ENCODE results near the gene XRRA1.
"Not testable (repeated sequence)": the region's sequence is repeated elsewhere in the genome, so short reads cannot be mapped to it uniquely, and the experiment has no call there.

XRRA1 gene

GRCh38 chr11:74896311-74896710 is 52.6 kb downstream of the XRRA1 start:
- H3K4me3 ChIP-seq, result no peak overlapping the region
- TF ChIP-seq CTCF (IDR thresholded peaks at IDR 0.05), result no peak
- no peak for DNase-seq (ENCODE audit: low spot score)
- no peak overlapping the region for H3K27ac ChIP-seq

- no peak for DNase-seq (ENCODE audit: low spot score)
- H3K4me3 ChIP-seq, result no peak overlapping the region
- TF ChIP-seq CTCF (IDR thresholded peaks at IDR 0.05), result no peak
- no peak overlapping the region for H3K27ac ChIP-seq
Measured at GRCh38 chr11:74895340-74896116, 53.4 kb downstream of the XRRA1 start.

- not testable (repeated sequence) for H3K27ac ChIP-seq; DNase-seq (ENCODE audit: low spot score); H3K4me3 ChIP-seq
Measured at GRCh38 chr11:74893015-74893414, 55.9 kb downstream of the XRRA1 start.

GRCh38 chr11:74877132-74877531 is 71.8 kb downstream of the XRRA1 start:
- no peak overlapping the region for H3K4me3 ChIP-seq
- TF ChIP-seq CTCF (IDR thresholded peaks at IDR 0.05), result no peak
- DNase-seq (ENCODE audit: low spot score), result no peak
- H3K27ac ChIP-seq, result no peak overlapping the region

GRCh38 chr11:74871037-74871436 is 77.9 kb downstream of the XRRA1 start:
- DNase-seq (ENCODE audit: low spot score), result no peak
- H3K4me3 ChIP-seq, result no peak overlapping the region
- no peak for TF ChIP-seq CTCF (IDR thresholded peaks at IDR 0.05)
- no peak overlapping the region for H3K27ac ChIP-seq

- no peak for TF ChIP-seq CTCF (IDR thresholded peaks at IDR 0.05)
- no peak overlapping the region for H3K4me3 ChIP-seq
- no peak for DNase-seq (ENCODE audit: low spot score)
- no peak overlapping the region for H3K27ac ChIP-seq
Measured at GRCh38 chr11:74870485-74870884, 78.4 kb downstream of the XRRA1 start.

- DNase-seq (ENCODE audit: low spot score), result no peak
- Histone ChIP-seq H3K4me3 (no peak overlapping the region), H3K27ac (no peak overlapping the region)
- no peak for TF ChIP-seq CTCF (IDR thresholded peaks at IDR 0.05)
Measured at GRCh38 chr11:74866557-74866956, 82.3 kb downstream of the XRRA1 start.

Data from coronary artery (tissue), 2 donors.